CD4-positive, alpha-beta T cell treated with Interleukin-1 beta for 1 hour (primary cell): ENCODE results near the gene MYLK.

Source experiments
- DNase-seq, 2 donors: peaks; one replicate each; pipeline ENCODE4 v3.0.0-alpha.2; 2020 to 2022

MYLK gene

GRCh38 chr3:123790254-123791072 lies 93.7 kb downstream of the MYLK start:
- no peak for DNase-seq

GRCh38 chr3:123789760-123790159 lies 94.4 kb downstream of the MYLK start:
- DNase-seq = no peak

DNA sequence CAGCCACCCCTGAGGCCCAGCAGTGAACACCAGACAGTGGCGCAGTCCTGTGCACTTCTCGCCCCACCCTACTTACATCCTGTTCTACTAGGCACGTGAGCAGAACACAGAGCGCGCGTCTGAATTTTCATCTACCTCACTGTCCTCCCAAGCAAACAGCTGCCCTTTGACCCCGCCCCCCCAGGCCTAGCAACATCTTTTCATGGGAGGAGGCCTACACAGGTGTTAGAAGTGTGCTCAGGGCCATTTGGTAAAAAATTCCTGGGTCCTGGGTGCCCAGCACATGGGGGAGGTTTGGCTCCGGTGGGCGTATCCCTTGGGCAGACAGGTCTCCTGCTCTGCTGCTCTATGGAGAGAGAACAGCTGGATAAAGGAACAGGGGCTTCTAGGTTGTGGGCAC lies 95.0 kb downstream of the MYLK start:
- DNase-seq = no peak

- no peak for DNase-seq
These were observed 95.4 kb downstream of the MYLK start for GRCh38 chr3:123788710-123789109.

DNA sequence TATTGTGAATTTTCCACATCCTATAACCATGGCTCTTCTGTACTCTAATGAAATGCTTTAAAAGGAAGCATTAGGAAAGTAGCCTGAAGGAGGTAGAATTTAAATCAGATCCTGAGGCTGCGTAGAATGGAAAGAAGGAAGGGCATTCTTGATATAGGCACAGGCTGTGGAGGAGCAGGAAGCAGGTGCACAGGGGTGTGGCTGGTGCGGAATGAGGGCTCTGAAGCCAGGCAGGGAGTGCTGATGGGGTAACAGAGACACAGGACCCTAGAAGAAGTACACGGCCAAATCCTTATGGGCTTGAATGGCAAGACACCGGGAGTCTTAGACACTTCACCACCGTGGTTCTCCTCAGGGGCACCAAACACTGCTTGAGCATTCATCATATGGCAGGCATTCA lies 97.0 kb downstream of the MYLK start:
- no peak for DNase-seq

DNA sequence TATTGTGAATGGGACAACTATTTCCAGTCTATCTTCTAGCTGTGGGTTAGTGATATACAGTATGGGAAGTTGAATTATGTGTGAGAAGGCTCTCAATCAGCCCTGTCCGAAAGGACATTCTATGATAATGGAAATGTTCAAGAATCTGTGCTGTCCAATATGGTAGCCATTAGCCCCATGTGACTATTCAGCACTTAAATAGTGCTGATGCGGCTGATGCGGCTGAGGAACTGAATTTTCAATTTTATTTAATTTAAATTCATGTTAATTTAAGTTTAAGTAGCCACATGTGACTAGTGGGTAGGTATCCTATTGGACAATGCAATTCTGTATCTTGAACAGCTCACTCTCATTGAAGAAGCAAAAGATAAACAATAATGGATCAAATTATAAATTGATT lies 98.5 kb downstream of the MYLK start:
- no peak for DNase-seq

DNA sequence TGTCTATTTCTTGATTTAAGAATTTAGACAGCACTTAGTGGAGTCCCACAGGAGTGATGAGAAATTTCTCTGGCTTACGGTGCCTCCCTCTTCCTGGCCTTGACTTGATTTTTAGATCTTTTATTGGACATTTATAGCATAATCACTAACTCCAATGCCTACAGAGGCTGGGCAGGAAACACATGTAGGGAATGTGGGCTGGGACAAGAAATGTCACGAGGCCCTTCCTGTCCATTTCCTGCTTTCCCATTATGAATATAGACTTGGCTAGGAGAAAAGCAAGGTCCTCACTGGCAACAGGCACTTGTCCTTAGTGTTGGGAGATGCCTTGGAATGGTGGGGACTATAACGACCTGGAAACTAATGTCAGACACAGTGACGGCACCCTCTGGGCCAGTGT lies 100.3 kb downstream of the MYLK start:
- DNase-seq = no peak

- no peak for DNase-seq
These were observed 101.0 kb downstream of the MYLK start for GRCh38 chr3:123783050-123783689.

- DNase-seq = no peak
These were observed 101.6 kb downstream of the MYLK start for GRCh38 chr3:123782488-123782887.

DNA sequence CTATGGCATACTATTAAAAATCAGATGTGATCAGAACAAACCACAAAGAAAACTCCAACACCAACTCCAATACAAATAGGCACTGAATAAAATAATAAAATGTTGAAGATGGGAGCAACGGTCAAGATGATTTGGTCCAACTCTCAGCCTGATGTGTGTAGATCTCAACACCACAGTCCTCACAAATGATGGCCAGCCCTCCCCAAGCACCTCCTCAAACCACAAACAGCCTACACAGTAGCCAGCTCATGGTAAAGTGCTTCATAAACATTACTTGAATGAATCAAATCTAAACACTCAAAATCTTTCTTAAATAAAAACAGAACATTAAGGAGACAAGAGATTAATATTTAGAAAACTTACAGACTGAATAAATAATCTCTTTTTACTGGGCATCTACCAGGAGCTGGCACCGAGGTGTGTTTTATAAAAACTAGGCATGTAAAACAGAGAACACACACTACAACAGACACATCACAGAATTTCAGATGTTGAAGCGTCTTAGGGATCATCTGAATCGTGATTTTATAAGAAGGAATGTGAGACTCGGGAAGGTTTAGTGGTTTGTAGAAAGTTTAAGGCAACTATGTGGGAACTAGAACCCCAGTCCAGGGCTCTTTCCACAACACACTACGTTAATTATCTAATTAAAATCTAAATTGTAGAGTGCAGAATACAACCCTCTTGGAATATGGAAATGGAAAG lies 102.4 kb downstream of the MYLK start:
- no peak for DNase-seq

DNA sequence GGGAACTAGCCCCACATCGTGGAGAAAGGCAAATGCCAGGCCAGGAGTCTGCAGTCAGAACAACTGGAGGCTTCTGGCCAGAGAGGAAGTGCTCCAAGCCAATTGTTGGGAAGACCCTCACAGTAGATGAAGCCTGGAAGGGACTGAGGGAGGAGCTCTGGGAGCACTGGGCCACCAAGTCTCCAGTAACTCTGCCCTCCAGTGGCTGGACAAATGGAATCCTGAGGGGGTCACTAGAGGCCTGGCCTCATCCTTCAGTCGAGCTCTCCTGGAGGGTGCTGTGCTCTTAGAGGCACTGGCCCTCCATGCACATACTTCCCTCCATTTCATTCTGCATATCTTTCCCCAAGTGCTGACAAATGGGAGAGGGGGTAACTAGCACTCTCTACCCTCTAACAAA lies 103.0 kb downstream of the MYLK start:
- DNase-seq = no peak

GRCh38 chr3:123780656-123781055 lies 103.5 kb downstream of the MYLK start:
- DNase-seq = no peak

DNA sequence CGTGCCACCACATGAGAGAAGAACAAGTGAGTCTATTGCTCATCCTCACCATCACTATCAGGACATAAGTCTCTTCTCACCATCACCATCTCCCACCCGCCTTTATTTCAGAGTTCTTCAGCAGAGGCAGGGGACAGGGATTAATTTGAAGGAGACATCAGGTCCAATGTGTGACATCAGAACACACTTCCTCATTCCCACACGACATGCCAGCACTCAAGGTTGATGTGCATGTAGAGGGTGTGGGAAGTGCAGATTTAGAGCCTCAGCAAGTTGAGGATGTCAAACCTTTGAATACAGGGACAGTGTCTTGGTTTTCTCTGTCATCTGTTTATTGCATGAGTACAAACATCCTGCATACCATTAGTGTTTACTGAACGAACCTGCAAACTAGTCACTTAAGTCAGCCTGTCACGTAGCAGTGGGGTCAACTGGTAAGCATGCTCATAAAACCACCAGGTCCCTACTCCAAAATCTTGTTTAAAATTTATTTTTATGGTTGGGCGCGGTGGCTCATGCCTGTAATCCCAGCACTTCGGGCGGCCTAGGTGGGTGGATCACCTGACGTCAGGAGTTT lies 104.4 kb downstream of the MYLK start:
- DNase-seq = no peak

DNA sequence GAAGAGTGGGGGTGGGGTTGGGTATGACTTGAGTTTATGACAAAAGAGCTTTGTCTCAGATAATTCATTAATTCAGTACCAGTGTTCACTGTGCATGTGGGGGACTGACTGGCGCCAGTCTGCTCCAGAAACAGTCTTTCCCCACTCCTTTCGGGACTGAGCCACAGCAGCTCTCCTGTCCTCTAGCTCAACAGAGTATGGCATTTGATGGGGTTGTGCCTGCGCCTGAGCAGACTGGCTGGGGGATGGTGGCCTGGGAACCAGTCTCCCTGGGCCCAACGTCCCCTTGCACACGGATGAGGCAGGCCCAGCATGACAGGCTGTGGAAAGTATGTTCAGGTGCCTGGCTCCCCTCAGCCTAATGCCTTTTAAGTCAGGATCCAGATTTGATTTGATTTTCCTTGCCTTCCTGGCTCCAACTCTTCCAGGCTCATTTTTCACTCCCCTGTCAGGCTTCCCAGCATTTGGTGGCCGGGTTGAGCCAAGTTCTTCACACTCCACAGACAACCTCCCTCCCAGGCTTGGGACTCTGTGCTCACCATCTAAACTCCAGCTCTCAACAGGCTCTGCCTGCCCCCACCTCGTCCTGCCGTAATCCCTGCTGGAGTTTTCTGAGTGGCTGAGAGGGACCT lies 105.0 kb downstream of the MYLK start:
- DNase-seq = no peak

DNA sequence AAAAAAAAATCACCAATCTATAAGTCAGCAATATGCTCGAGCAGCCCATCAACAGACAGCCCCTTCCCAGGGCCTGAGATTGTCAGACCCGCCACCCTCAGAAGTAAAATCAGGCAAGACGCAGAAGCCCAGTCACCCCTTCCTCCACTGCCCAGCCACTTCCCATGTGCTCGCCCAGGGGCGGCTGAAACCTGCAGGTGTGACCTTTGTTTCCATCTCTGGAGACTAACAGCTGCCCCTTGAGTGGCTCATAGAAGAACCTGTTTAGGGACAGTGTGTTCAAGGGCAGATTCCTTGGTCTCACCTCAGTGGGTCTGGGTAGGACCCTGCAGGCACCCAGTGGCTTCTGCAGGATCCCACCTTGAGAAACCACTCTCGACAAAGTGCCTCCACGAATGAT lies 105.6 kb downstream of the MYLK start:
- no peak for DNase-seq

DNA sequence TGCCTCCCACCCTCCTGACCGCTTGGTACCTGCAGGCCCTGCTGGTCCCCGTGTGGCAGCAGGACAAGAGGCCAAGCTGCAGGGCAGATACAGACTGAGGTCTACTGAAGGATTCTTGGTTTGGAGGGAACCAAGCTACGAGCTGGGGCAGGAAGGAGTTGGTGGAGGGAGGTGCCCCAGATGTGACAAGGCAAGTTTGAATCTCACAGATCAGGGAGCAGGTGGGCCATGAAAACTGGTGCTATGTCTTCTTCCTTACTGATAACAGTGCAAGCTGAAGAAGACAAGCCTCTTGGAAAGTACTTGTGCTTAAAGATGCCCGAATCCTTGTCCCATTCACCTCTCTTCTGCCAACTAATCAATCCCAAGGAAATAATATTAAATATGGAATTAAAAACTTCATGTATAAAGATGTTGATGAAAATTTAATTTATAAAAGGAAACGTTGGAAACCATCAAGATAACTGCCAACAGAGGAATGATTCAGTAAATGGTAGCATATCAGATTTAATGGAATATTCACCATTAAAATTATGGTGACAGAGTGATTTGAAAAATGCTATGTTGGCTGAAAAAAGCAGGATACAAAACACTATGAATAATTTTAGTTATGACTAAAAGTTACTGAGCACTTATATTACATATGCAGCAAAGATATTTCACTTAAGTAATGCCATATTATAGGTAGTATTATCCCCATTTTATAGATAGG lies 107.9 kb downstream of the MYLK start:
- DNase-seq = no peak

GRCh38 chr3:123774474-123774873 lies 109.7 kb downstream of the MYLK start:
- DNase-seq = no peak

GRCh38 chr3:123773681-123774431 lies 110.3 kb downstream of the MYLK start:
- DNase-seq = no peak

DNA sequence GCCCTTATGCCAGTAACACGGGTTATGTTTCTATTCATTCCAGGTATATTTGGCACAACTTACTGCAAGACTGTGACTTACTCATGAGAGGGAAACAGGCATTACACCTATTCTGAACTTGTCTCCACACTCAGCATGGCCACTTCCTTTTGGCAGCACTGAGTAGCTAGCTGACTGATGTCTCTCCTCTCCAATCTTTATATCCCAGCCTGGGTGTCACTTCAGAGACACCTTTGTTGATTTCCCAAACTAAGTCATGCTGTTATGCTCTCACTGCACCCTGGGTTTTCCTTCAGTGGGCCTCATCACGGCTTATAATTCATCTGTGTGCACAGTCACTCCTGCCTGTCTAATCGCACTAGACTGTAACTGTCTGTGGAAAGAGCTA lies 114.8 kb downstream of the MYLK start:
- no peak for DNase-seq

GRCh38 chr3:123768480-123769355 lies 115.4 kb downstream of the MYLK start:
- DNase-seq = no peak
